HepG2 (cell line): Measurements from ENCODE around the gene ZNF48. TPM values are rescaled to one million over a fixed set of nuclear protein-coding genes. Genes with fewer than 3 reads are reported as not detected.
A peak's percentile ranks its signal among the peaks of the same experiment; 100 is the strongest.

Source experiments
- BRCA1 ChIP-seq: sonication (generic); formaldehyde crosslinking; IDR thresholded peaks from 2 replicates; pipeline ENCODE4 v1.4.0; 2020; ENCODE audit warnings: missing genetic modification reagents
- DNMT1 ChIP-seq: sonication (generic); formaldehyde crosslinking; IDR thresholded peaks from 2 replicates; pipeline ENCODE4 v1.5.1; 2020; ENCODE audit warnings: mild to moderate bottlenecking, missing genetic modification reagents
- FOXJ3 ChIP-seq: sonication (generic); formaldehyde crosslinking; IDR thresholded peaks from 2 replicates; pipeline ENCODE4 v1.4.0; 2020; ENCODE audit warnings: missing genetic modification reagents, mild to moderate bottlenecking, borderline replicate concordance
- IRF2 ChIP-seq: IDR thresholded peaks from 2 replicates; pipeline ENCODE4 v1.6.1; 2018; ENCODE audit warnings: missing genetic modification reagents, missing compliant biosample characterization
- LCORL ChIP-seq, 2 experiments: fragments of 450-650 bp in 1 of 2; sonication (generic) in 1 of 2; formaldehyde crosslinking in 1 of 2; IDR thresholded peaks; 2 replicates each; pipeline versions ENCODE4 v1.5.0 to v1.6.1; 2017 to 2020; ENCODE audit warnings: antibody characterized with exemption in 1 of 2, missing genetic modification reagents in 1 of 2
- MED1 ChIP-seq: sonication (generic); formaldehyde crosslinking; IDR thresholded peaks from 2 replicates; pipeline ENCODE4 v1.4.0; 2020; ENCODE audit warnings: missing genetic modification reagents
- NFATC3 ChIP-seq: sonication (generic); formaldehyde crosslinking; IDR thresholded peaks from 2 replicates; pipeline ENCODE4 v1.5.1; 2020; ENCODE audit warnings: mild to moderate bottlenecking, missing genetic modification reagents
- NFRKB ChIP-seq: fragments of 450-650 bp; IDR thresholded peaks from 2 replicates; pipeline ENCODE4 v1.6.1; 2017
- NR2F1 ChIP-seq, 2 experiments: fragments of 450-650 bp in 1 of 2; formaldehyde crosslinking in 1 of 2; IDR thresholded peaks; 2 replicates each; pipeline versions ENCODE4 v1.5.0 to v1.6.1; 2016 to 2020; ENCODE audit warnings: mild to moderate bottlenecking in 1 of 2, missing compliant biosample characterization in 1 of 2, missing genetic modification reagents in 1 of 2, moderate library complexity in 1 of 2
- NRL ChIP-seq: sonication (generic); formaldehyde crosslinking; IDR thresholded peaks from 2 replicates; pipeline ENCODE4 v1.5.0; 2020; ENCODE audit warnings: missing genetic modification reagents, mild to moderate bottlenecking, moderate library complexity, borderline replicate concordance
- PLRG1 ChIP-seq: fragments of 450-650 bp; conservative IDR thresholded peaks from 2 replicates; pipeline ENCODE4 v1.6.1; 2016
- RORA ChIP-seq: sonication (generic); formaldehyde crosslinking; IDR thresholded peaks from 2 replicates; pipeline ENCODE4 v1.5.0; 2020; ENCODE audit warnings: mild to moderate bottlenecking, missing genetic modification reagents, moderate library complexity
- STAT5B ChIP-seq: sonication (generic); formaldehyde crosslinking; IDR thresholded peaks from 2 replicates; pipeline ENCODE4 v1.4.0; 2020; ENCODE audit warnings: missing genetic modification reagents
- TP53 ChIP-seq: sonication (generic); formaldehyde crosslinking; conservative IDR thresholded peaks from 2 replicates; pipeline ENCODE4 v1.4.0; 2020; ENCODE audit warnings: missing genetic modification reagents
- ZNF225 ChIP-seq: sonication (generic); formaldehyde crosslinking; IDR thresholded peaks from 2 replicates; pipeline ENCODE4 v1.4.0; 2020; ENCODE audit warnings: mild to moderate bottlenecking, missing genetic modification reagents
- ZNF343 ChIP-seq: sonication (generic); formaldehyde crosslinking; IDR thresholded peaks from 2 replicates; pipeline ENCODE4 v1.4.0; 2020; ENCODE audit warnings: mild to moderate bottlenecking, missing genetic modification reagents
- ZNF550 ChIP-seq: sonication (generic); formaldehyde crosslinking; IDR thresholded peaks from 2 replicates; pipeline ENCODE4 v1.4.0; 2020; ENCODE audit warnings: mild to moderate bottlenecking, missing genetic modification reagents, borderline replicate concordance
- ZNF577 ChIP-seq: sonication (generic); formaldehyde crosslinking; IDR thresholded peaks from 2 replicates; pipeline ENCODE4 v1.4.0; 2020; ENCODE audit warnings: mild to moderate bottlenecking, low read depth, missing genetic modification reagents, borderline replicate concordance
- ZNF670 ChIP-seq: sonication (generic); formaldehyde crosslinking; IDR thresholded peaks from 2 replicates; pipeline ENCODE4 v1.8.0; 2022; ENCODE audit warnings: mild to moderate bottlenecking, missing genetic modification reagents, borderline replicate concordance
- ZNF747 ChIP-seq: sonication (generic); formaldehyde crosslinking; IDR thresholded peaks from 2 replicates; pipeline ENCODE4 v1.8.1; 2023; ENCODE audit warnings: missing genetic modification reagents, mild to moderate bottlenecking, borderline replicate concordance
- ZNF792 ChIP-seq: IDR thresholded peaks from 2 replicates; pipeline ENCODE4 v1.6.1; 2016
- ZNF891 ChIP-seq: sonication (generic); formaldehyde crosslinking; IDR thresholded peaks from 2 replicates; pipeline ENCODE4 v1.5.0; 2020; ENCODE audit warnings: mild to moderate bottlenecking, missing genetic modification reagents
- polyA plus RNA-seq, 8 experiments: library from polyadenylated mRNA; depleted of rRNA in 3 of 8; stranded (reverse) in 7 of 8; unstranded in 1 of 8; fragments of >200 nt; fragmentation: Illumina TruSeq in 4 of 8; extraction: Trizol in 4 of 8; gene quantifications; 2 replicates each; pipeline versions ENCODE4 v1.2.1 to v1.2.3, GENCODE V29; 2011 to 2016; ENCODE audit warnings: low read depth in 4 of 8, missing spikeins in 1 of 8, mixed read lengths in 1 of 8; ENCODE audit not compliant: insufficient read depth in 1 of 8
- total RNA-seq, 5 experiments: library from RNA; depleted of rRNA; stranded (reverse); fragments of >200 nt; fragmentation: Illumina TruSeq; extraction: Trizol; gene quantifications; 2 replicates each; pipeline ENCODE4 v1.2.3, GENCODE V29; 2016; ENCODE audit warnings: low read depth in 1 of 5
- TF ChIP-seq, protein P1 (sequence below): sonication (generic); formaldehyde crosslinking; IDR thresholded peaks from 2 replicates; pipeline ENCODE4 v1.8.0; 2022; ENCODE audit warnings: mild to moderate bottlenecking, missing genetic modification reagents, moderate library complexity
- TF ChIP-seq, protein P2 (sequence below): IDR thresholded peaks from 2 replicates; pipeline ENCODE4 v1.6.1; 2016; ENCODE audit warnings: low read depth, missing genetic modification reagents, missing compliant biosample characterization

The ZNF48 gene
- total and polyA plus RNA-seq, 2 of the 13 experiments (the other 11 are each of a cell fraction or from before 2014, with no cell fraction given), result 9.9 to 12.3 TPM

DNA sequence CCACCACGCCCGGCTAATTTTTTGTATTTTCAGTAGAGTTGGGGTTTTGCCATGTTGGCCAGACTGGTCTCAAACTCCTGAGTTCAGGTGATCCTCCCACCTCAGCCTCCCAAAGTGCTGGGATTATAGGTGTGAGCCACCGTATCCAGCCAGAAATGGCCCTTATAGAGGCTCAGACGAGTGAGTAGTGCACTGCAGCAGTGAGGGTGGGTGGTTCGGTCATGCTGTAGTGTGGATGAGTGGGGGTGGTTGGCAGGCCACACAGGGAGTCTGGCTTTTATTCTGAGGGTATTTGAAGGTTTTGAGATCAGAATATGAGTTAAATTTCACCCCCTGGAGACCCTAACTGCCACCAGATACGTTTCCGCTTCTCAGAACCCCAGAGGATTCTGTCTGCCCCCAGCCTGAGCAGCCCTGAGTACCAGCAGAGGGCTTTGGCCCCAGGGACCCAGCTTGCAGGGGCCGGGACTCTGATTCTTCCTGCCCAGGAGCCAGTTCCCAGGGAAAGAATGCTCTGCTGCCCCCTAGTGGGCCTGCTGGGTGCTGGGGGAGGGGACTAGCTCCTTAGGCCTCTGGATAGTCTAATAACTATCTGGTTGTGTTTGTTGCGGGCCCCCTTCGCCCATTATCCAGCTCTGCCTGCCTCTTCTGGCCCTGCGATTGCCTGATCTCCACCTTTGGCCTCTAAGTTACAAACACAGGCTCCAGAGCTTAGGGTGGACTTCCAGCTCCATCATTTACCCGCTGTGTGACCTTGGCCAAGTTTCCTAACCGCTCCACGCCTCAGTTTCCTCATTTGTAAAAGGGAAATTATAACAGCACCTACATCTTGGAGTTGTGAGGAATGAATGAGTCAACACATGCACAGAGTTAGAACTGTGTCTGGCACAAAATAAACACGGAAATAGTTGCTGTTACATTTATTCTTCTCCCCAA is 14.2 kb downstream of the ZNF48 start (continued):
- TF ChIP-seq RORA (CRISPR knock-in tag), result no peak
- TF ChIP-seq ZNF891, result no peak
- no peak for TF ChIP-seq STAT5B
- no peak for TF ChIP-seq IRF2 (CRISPR knock-in tag)
- peak; percentile 68 for TF ChIP-seq MED1
- no peak for TF ChIP-seq TP53 (CRISPR knock-in tag)
- peak; percentile 17; the same call in 1 of the 2 replicates for TF ChIP-seq ZNF747 (CRISPR knock-in tag)
- TF ChIP-seq PLRG1, result no peak
- TF ChIP-seq NFATC3, result no peak
- TF ChIP-seq, protein P1, sequence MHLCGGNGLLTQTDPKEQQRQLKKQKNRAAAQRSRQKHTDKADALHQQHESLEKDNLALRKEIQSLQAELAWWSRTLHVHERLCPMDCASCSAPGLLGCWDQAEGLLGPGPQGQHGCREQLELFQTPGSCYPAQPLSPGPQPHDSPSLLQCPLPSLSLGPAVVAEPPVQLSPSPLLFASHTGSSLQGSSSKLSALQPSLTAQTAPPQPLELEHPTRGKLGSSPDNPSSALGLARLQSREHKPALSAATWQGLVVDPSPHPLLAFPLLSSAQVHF (CRISPR knock-in tag), result no peak
- no peak; the same call in 1 of the 2 replicates for TF ChIP-seq NRL (CRISPR knock-in tag)
- no peak for TF ChIP-seq ZNF577
- TF ChIP-seq ZNF225, result no peak; the same call in 1 of the 2 replicates
- TF ChIP-seq ZNF670 (CRISPR knock-in tag), result no peak
- no peak for TF ChIP-seq NR2F1 (CRISPR knock-in tag; IDR thresholded peaks at IDR 0.05)
- TF ChIP-seq, protein P2, sequence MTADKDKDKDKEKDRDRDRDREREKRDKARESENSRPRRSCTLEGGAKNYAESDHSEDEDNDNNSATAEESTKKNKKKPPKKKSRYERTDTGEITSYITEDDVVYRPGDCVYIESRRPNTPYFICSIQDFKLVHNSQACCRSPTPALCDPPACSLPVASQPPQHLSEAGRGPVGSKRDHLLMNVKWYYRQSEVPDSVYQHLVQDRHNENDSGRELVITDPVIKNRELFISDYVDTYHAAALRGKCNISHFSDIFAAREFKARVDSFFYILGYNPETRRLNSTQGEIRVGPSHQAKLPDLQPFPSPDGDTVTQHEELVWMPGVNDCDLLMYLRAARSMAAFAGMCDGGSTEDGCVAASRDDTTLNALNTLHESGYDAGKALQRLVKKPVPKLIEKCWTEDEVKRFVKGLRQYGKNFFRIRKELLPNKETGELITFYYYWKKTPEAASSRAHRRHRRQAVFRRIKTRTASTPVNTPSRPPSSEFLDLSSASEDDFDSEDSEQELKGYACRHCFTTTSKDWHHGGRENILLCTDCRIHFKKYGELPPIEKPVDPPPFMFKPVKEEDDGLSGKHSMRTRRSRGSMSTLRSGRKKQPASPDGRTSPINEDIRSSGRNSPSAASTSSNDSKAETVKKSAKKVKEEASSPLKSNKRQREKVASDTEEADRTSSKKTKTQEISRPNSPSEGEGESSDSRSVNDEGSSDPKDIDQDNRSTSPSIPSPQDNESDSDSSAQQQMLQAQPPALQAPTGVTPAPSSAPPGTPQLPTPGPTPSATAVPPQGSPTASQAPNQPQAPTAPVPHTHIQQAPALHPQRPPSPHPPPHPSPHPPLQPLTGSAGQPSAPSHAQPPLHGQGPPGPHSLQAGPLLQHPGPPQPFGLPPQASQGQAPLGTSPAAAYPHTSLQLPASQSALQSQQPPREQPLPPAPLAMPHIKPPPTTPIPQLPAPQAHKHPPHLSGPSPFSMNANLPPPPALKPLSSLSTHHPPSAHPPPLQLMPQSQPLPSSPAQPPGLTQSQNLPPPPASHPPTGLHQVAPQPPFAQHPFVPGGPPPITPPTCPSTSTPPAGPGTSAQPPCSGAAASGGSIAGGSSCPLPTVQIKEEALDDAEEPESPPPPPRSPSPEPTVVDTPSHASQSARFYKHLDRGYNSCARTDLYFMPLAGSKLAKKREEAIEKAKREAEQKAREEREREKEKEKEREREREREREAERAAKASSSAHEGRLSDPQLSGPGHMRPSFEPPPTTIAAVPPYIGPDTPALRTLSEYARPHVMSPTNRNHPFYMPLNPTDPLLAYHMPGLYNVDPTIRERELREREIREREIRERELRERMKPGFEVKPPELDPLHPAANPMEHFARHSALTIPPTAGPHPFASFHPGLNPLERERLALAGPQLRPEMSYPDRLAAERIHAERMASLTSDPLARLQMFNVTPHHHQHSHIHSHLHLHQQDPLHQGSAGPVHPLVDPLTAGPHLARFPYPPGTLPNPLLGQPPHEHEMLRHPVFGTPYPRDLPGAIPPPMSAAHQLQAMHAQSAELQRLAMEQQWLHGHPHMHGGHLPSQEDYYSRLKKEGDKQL (CRISPR knock-in tag), result no peak
- TF ChIP-seq ZNF792 (CRISPR knock-in tag), result peak; percentile 94
- TF ChIP-seq ZNF343, result no peak
- 0 out of 2 replicates have a peak, but pooled peaks have one; percentile 33 for TF ChIP-seq BRCA1 (CRISPR knock-in tag)
- no peak for TF ChIP-seq DNMT1 (CRISPR knock-in tag)
- no peak for TF ChIP-seq ZNF550 (CRISPR knock-in tag)
- TF ChIP-seq FOXJ3 (CRISPR knock-in tag), result no peak; the same call in 1 of the 2 replicates
- no peak for TF ChIP-seq LCORL (IDR thresholded peaks at IDR 0.05)
- TF ChIP-seq LCORL (CRISPR knock-in tag; IDR thresholded peaks at IDR 0.05), result peak; percentile 79
- TF ChIP-seq NFRKB, result no peak
